H1 (cell line): ENCODE data around the gene TTLL9. TPM values are rescaled to one million over a fixed set of nuclear protein-coding genes. Genes with fewer than 3 reads are reported as not detected.

Experiments used
- EP300 ChIP-seq, 2 experiments: IDR thresholded peaks; 1 replicate in 1 of 2; 2 replicates in 1 of 2; pipeline ENCODE4 v1.6.1; 2011 to 2012; ENCODE audit warnings: low read depth in 2 of 2, low read length in 2 of 2, mild to moderate bottlenecking in 2 of 2, borderline replicate concordance in 1 of 2, inconsistent platforms in 1 of 2, moderate library complexity in 1 of 2
- RXRA ChIP-seq: IDR thresholded peaks from 2 replicates; pipeline ENCODE4 v1.6.1; 2011; ENCODE audit warnings: low read depth, mild to moderate bottlenecking, low read length, moderate library complexity; ENCODE audit not compliant: insufficient read depth
- polyA plus RNA-seq, 7 experiments: library from polyadenylated mRNA; depleted of rRNA in 3 of 7; stranded (reverse) in 5 of 7; unstranded in 2 of 7; fragments of >200 nt in 5 of 7; fragments of 200-250 nt in 2 of 7; gene quantifications; 1 replicate in 5 of 7; 2 replicates in 1 of 7; 4 replicates in 1 of 7; pipeline versions ENCODE4 v1.2.1 to v1.2.3, GENCODE V29; 2011 to 2013; ENCODE audit warnings: missing spikeins in 2 of 7, mixed read lengths in 2 of 7
- total RNA-seq: library from RNA; stranded (reverse); fragmentation: NEBNext Ultra II Directional; extraction: Animal tissue kit (Norgen Biotek cat#: 25700); gene quantifications from 2 replicates; pipeline ENCODE4 v1.2.1, GENCODE V29; 2021

TTLL9 gene
- total and polyA plus RNA-seq, 2 of the 8 experiments (the other 6 are each of a cell fraction or from before 2014, with no cell fraction given), result 0.06 TPM; not detected in 1

DNA sequence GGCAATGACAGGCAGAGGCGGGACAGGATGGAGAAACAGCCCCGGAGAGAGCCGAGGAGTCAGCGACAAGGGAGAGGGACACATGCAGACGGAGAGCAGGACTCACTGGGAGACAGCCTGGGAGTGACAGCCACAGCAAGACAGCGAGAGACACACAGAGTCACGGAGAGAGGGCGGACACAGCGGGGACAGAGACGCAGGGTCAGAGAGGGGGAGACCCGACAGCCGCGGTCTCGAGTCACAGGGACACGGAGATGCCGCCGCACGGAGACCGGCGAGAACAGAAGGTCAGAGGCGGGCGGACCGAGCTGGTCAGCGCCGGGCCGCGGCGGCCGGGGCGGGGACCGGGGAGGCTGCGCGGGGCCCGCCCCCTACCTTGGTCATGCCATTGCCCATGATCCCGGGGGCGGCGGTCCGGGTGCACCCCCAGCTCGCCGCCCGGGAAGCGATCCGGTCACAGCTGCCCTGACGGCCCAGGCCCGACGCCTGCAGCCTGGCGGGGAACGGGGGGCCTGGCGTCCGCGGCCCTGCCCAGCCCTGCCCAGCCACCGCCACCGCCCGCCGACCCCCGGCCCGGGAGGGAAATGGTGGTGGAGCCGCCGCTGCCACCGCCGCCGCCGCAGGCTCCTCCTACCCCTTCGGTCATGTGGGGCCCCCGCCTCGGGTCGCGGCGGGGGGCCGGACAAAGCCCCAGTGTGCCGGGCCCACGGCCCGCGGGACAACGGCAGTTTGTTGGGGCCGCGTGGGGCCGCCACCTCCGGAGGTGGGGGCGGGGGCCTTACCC, at the start of gene TTLL9, which contains the start of gene DUSP15 (continued):
- TF ChIP-seq EP300 (IDR thresholded peaks at IDR 0.05; ENCODE audit: borderline replicate concordance in 1 of 2, low read depth in 2 of 2, low read length in 2 of 2), result peak in 1 of 2 experiments; percentile 45; a peak in 1 of 3 replicates
- TF ChIP-seq RXRA, result no peak
